WTC11 (cell line): Measurements from ENCODE around the gene NR2F2. TPM values are rescaled to one million over a fixed set of nuclear protein-coding genes. Genes with fewer than 3 reads are reported as not detected.

Experiments used
- ATAC-seq: fragments of 200-7000 bp; cut with Tn5 transposase; 2 replicates; pipeline ENCODE4 v1.10.0; 2021; ENCODE audit warnings: mild to moderate bottlenecking, moderate library complexity
- CTCF ChIA-PET: fragments of 300-600 bp; sonication (Branson Sonifier 250); formaldehyde crosslinking; loops from one replicate; lab custom pipeline; 2021; ENCODE audit warnings: antibody characterized with exemption; lab: Charles Lee
- POLR2A ChIA-PET: fragments of 350-600 bp; sonication (Branson Sonifier 250); formaldehyde crosslinking; loops from one replicate; lab custom pipeline; 2021; ENCODE audit warnings: antibody characterized with exemption; lab: Charles Lee
- DNase-seq: peaks from one replicate; pipeline ENCODE4 v3.0.0; 2021; ENCODE audit warnings: low spot score
- H3K27ac Mint-ChIP-seq: 2 replicates; pipeline ENCODE4 v1.8.0; 2021; ENCODE audit warnings: mixed read lengths
- H3K27me3 Mint-ChIP-seq: 2 replicates; pipeline ENCODE4 v1.8.0; 2021; ENCODE audit warnings: low read depth, mild to moderate bottlenecking, moderate library complexity, mixed read lengths
- H3K36me3 Mint-ChIP-seq: 2 replicates; pipeline ENCODE4 v1.8.0; 2021; ENCODE audit warnings: mixed read lengths
- H3K4me1 Mint-ChIP-seq: 2 replicates; pipeline ENCODE4 v1.8.0; 2022; ENCODE audit warnings: mixed read lengths
- H3K4me3 Mint-ChIP-seq: 2 replicates; pipeline ENCODE4 v1.8.0; 2021; ENCODE audit warnings: mild to moderate bottlenecking, moderate library complexity, mixed read lengths
- H3K9me3 Mint-ChIP-seq: 2 replicates; pipeline ENCODE4 v1.8.0; 2021; ENCODE audit warnings: mixed read lengths
- ARID4B ChIP-seq: sonication (generic); formaldehyde crosslinking; IDR thresholded peaks from 2 replicates; pipeline ENCODE4 v1.8.0; 2023; ENCODE audit warnings: missing genetic modification reagents, mild to moderate bottlenecking, borderline replicate concordance
- CREM ChIP-seq: sonication (generic); formaldehyde crosslinking; IDR thresholded peaks from 2 replicates; pipeline ENCODE4 v1.8.1; 2022; ENCODE audit warnings: mild to moderate bottlenecking, missing genetic modification reagents, moderate library complexity
- CTCF ChIP-seq: fragments of 200-600 bp; IDR thresholded peaks from 2 replicates; pipeline ENCODE4 v1.8.0; 2022; ENCODE audit warnings: antibody characterized with exemption
- E2F1 ChIP-seq: sonication (generic); formaldehyde crosslinking; IDR thresholded peaks from 2 replicates; pipeline ENCODE4 v1.8.0; 2022; ENCODE audit warnings: mild to moderate bottlenecking, missing genetic modification reagents
- ETV6 ChIP-seq: sonication (generic); formaldehyde crosslinking; IDR thresholded peaks from 2 replicates; pipeline ENCODE4 v1.8.1; 2022; ENCODE audit warnings: mild to moderate bottlenecking, missing genetic modification reagents
- GRHL2 ChIP-seq: fragments of 250-450 bp; sonication (Bioruptor Pico); IDR thresholded peaks from 2 replicates; pipeline ENCODE4 v1.8.0; 2022; ENCODE audit warnings: mild to moderate bottlenecking, moderate library complexity; ENCODE audit not compliant: insufficient replicate concordance, severe bottlenecking
- JAZF1 ChIP-seq: fragments of 250-450 bp; sonication (Bioruptor Pico); IDR thresholded peaks from 2 replicates; pipeline ENCODE4 v1.9.0; 2021; ENCODE audit warnings: moderate library complexity, mild to moderate bottlenecking, inconsistent platforms
- PRRX2 ChIP-seq: fragments of 250-450 bp; sonication (Bioruptor Pico); IDR thresholded peaks from 2 replicates; pipeline ENCODE4 v1.8.0; 2021; ENCODE audit warnings: mild to moderate bottlenecking
- SMAD3 ChIP-seq: sonication (generic); formaldehyde crosslinking; IDR thresholded peaks from 2 replicates; pipeline ENCODE4 v1.8.0; 2022; ENCODE audit warnings: missing genetic modification reagents, mild to moderate bottlenecking, borderline replicate concordance
- USF1 ChIP-seq: sonication (generic); formaldehyde crosslinking; IDR thresholded peaks from 2 replicates; pipeline ENCODE4 v1.8.0; 2022; ENCODE audit warnings: mild to moderate bottlenecking, missing genetic modification reagents
- ZBTB21 ChIP-seq: sonication (generic); formaldehyde crosslinking; IDR thresholded peaks from 2 replicates; pipeline ENCODE4 v1.8.1; 2023; ENCODE audit warnings: mild to moderate bottlenecking, missing genetic modification reagents, borderline replicate concordance
- ZNF232 ChIP-seq: sonication (generic); formaldehyde crosslinking; IDR thresholded peaks from 2 replicates; pipeline ENCODE4 v1.8.0; 2022; ENCODE audit warnings: mild to moderate bottlenecking, missing genetic modification reagents
- ZNF263 ChIP-seq: sonication (generic); formaldehyde crosslinking; IDR thresholded peaks from 2 replicates; pipeline ENCODE4 v1.8.1; 2022; ENCODE audit warnings: low read depth, mild to moderate bottlenecking, moderate library complexity, missing genetic modification reagents
- ZNF317 ChIP-seq: sonication (generic); formaldehyde crosslinking; IDR thresholded peaks from 2 replicates; pipeline ENCODE4 v1.8.1; 2023; ENCODE audit warnings: low read depth, mild to moderate bottlenecking, moderate library complexity, missing genetic modification reagents, borderline replicate concordance
- ZNF416 ChIP-seq: fragments of 250-450 bp; sonication (Bioruptor Pico); IDR thresholded peaks from 2 replicates; pipeline ENCODE4 v1.9.0; 2021; ENCODE audit warnings: mild to moderate bottlenecking, inconsistent platforms
- total RNA-seq: library from RNA; stranded (reverse); gene quantifications from 3 replicates; pipeline ENCODE4 v1.2.3, GENCODE V29; 2021
- TF ChIP-seq, protein P1 (sequence below): sonication (generic); formaldehyde crosslinking; IDR thresholded peaks from 2 replicates; pipeline ENCODE4 v1.8.1; 2023; ENCODE audit warnings: mild to moderate bottlenecking, moderate library complexity, missing genetic modification reagents
- TF ChIP-seq, protein P2 (sequence below): sonication (generic); formaldehyde crosslinking; IDR thresholded peaks from 2 replicates; pipeline ENCODE4 v1.8.0; 2022; ENCODE audit warnings: mild to moderate bottlenecking, missing genetic modification reagents
- TF ChIP-seq, protein P3 (sequence below): sonication (generic); formaldehyde crosslinking; IDR thresholded peaks from 2 replicates; pipeline ENCODE4 v1.8.1; 2023; ENCODE audit warnings: mild to moderate bottlenecking, missing genetic modification reagents, moderate library complexity
- TF ChIP-seq, protein P4 (sequence below): sonication (generic); formaldehyde crosslinking; IDR thresholded peaks from 2 replicates; pipeline ENCODE4 v1.8.1; 2022; ENCODE audit warnings: missing genetic modification reagents, borderline replicate concordance

NR2F2 gene
- total RNA-seq, 1 experiment from 2014 or later = 0.57 TPM

- TF ChIP-seq ZNF317 (CRISPR knock-in tag) (no peak), PRRX2 (CRISPR knock-in tag) (no peak), ZBTB21 (CRISPR knock-in tag) (no peak), SMAD3 (CRISPR knock-in tag) (no peak), GRHL2 (CRISPR knock-in tag) (no peak), ETV6 (CRISPR knock-in tag) (no peak), JAZF1 (CRISPR knock-in tag) (no peak), E2F1 (CRISPR knock-in tag) (no peak), ZNF263 (no peak), ZNF416 (CRISPR knock-in tag) (no peak), USF1 (CRISPR knock-in tag) (no peak)
- TF ChIP-seq, protein P1, sequence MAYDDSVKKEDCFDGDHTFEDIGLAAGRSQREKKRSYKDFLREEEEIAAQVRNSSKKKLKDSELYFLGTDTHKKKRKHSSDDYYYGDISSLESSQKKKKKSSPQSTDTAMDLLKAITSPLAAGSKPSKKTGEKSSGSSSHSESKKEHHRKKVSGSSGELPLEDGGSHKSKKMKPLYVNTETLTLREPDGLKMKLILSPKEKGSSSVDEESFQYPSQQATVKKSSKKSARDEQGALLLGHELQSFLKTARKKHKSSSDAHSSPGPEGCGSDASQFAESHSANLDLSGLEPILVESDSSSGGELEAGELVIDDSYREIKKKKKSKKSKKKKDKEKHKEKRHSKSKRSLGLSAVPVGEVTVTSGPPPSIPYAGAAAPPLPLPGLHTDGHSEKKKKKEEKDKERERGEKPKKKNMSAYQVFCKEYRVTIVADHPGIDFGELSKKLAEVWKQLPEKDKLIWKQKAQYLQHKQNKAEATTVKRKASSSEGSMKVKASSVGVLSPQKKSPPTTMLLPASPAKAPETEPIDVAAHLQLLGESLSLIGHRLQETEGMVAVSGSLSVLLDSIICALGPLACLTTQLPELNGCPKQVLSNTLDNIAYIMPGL (CRISPR knock-in tag) = no peak
- TF ChIP-seq, protein P2, sequence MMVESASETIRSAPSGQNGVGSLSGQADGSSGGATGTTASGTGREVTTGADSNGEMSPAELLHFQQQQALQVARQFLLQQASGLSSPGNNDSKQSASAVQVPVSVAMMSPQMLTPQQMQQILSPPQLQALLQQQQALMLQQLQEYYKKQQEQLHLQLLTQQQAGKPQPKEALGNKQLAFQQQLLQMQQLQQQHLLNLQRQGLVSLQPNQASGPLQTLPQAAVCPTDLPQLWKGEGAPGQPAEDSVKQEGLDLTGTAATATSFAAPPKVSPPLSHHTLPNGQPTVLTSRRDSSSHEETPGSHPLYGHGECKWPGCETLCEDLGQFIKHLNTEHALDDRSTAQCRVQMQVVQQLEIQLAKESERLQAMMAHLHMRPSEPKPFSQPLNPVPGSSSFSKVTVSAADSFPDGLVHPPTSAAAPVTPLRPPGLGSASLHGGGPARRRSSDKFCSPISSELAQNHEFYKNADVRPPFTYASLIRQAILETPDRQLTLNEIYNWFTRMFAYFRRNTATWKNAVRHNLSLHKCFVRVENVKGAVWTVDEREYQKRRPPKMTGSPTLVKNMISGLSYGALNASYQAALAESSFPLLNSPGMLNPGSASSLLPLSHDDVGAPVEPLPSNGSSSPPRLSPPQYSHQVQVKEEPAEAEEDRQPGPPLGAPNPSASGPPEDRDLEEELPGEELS = no peak
Measured at GRCh38 chr15:96340348-96340597, 9.8 kb downstream of the NR2F2 start (continued).

DNA sequence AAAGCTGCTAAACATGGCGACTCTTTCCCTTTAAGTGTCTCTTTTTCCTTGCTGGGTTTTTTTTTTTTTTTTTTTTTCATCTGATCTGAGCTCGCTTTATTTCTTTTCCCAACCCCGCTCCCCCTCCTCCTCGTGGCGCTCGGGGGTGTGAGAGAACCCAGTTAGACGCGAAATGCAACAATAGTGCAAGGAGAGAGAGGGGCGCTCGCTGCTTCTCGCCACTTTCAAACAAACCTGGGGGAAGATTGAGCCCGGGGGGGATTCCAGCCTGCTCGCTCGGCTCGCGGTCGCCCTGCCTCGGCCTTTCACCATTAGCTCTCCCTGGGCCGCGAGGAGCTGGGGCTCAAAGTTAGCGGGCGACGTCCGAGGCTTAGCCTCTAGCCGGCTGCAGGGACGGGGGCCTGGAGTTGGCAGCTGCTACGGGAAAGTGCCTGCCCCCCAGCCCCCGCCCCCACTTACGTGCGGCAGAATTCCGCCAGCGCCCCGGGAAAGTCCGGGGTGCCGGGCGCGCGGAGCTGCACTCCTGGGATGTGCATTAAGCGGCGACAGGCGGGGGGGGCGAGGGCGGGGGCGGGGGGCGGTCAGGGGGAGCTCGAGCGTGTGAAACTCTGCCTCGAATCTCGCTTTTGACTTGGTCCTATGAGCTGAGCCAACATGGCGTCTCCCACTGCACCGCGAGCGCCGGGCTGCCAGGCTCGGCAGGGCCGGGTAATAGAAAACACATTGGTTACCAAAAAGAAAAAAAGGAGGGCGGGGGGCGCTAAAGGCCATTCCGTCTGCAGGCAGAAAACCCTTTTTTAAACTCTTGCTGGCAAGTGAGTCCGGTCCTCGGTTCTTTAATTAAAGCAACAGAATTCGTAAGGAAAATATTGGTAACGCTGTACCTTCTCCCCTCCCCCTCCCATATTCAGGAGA lies 10.4 kb downstream of the NR2F2 start:
- POLR2A ChIA-PET = interaction anchor here (0.6 to 1.0 kb wide), 4 partner anchors 10 to 77 kb away, joined by 3 to 5 read pairs (median 4); partner anchors contain the start of gene NR2F2
- H3K4me1 Mint-ChIP-seq = peaks cover 87% of the 10 kb centered on the region
- H3K4me3 Mint-ChIP-seq = peak overlapping the region; percentile 81
- ATAC-seq (peak; percentile 40), DNase-seq (peak; percentile 80)
- peaks cover 49% of the 10 kb centered on the region for H3K27me3 Mint-ChIP-seq
- H3K36me3 Mint-ChIP-seq = no peaks in the 10 kb centered on the region
- H3K9me3 Mint-ChIP-seq = no peaks in the 10 kb centered on the region
- H3K27ac Mint-ChIP-seq = peak overlapping the region; percentile 78; the same call in 1 of the 2 replicates
- CTCF ChIA-PET = interaction anchor here (0.6 to 4.1 kb wide), 8 partner anchors 10 to 892 kb away, joined by 3 to 76 read pairs (median 8); partner anchors contain the start of gene NR2F2
- TF ChIP-seq ZNF232 (CRISPR knock-in tag) (no peak), CREM (CRISPR knock-in tag) (no peak), ARID4B (CRISPR knock-in tag) (no peak), CTCF (no peak), ZNF263 (no peak), JAZF1 (CRISPR knock-in tag) (no peak)
- TF ChIP-seq, protein P3, sequence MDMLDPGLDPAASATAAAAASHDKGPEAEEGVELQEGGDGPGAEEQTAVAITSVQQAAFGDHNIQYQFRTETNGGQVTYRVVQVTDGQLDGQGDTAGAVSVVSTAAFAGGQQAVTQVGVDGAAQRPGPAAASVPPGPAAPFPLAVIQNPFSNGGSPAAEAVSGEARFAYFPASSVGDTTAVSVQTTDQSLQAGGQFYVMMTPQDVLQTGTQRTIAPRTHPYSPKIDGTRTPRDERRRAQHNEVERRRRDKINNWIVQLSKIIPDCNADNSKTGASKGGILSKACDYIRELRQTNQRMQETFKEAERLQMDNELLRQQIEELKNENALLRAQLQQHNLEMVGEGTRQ (CRISPR knock-in tag) = no peak
- TF ChIP-seq, protein P4, sequence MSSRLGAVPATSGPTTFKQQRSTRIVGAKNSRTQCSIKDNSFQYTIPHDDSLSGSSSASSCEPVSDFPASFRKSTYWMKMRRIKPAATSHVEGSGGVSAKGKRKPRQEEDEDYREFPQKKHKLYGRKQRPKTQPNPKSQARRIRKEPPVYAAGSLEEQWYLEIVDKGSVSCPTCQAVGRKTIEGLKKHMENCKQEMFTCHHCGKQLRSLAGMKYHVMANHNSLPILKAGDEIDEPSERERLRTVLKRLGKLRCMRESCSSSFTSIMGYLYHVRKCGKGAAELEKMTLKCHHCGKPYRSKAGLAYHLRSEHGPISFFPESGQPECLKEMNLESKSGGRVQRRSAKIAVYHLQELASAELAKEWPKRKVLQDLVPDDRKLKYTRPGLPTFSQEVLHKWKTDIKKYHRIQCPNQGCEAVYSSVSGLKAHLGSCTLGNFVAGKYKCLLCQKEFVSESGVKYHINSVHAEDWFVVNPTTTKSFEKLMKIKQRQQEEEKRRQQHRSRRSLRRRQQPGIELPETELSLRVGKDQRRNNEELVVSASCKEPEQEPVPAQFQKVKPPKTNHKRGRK (CRISPR knock-in tag) = no peak
